BLaER1 (cell line): ENCODE results near the gene UBFD1.

Source experiments
- H3K27ac ChIP-seq: shearing (Covaris generic); formaldehyde crosslinking; 2 replicates; pipeline ENCODE4 v1.8.1; 2022
- H3K27me3 ChIP-seq: shearing (Covaris generic); formaldehyde crosslinking; 2 replicates; pipeline ENCODE4 v1.8.1; 2022
- H3K36me3 ChIP-seq: shearing (Covaris generic); formaldehyde crosslinking; 2 replicates; pipeline ENCODE4 v1.8.1; 2022
- H3K4me1 ChIP-seq: shearing (Covaris generic); formaldehyde crosslinking; 2 replicates; pipeline ENCODE4 v1.8.1; 2022
- H3K4me2 ChIP-seq: shearing (Covaris generic); formaldehyde crosslinking; 2 replicates; pipeline ENCODE4 v1.8.1; 2022
- H3K4me3 ChIP-seq: shearing (Covaris generic); formaldehyde crosslinking; 2 replicates; pipeline ENCODE4 v1.8.1; 2022
- H3K9ac ChIP-seq: shearing (Covaris generic); formaldehyde crosslinking; 2 replicates; pipeline ENCODE4 v1.8.1; 2022
- H3K9me3 ChIP-seq: shearing (Covaris generic); formaldehyde crosslinking; 2 replicates; pipeline ENCODE4 v1.8.1; 2022
- H4K20me1 ChIP-seq: shearing (Covaris generic); formaldehyde crosslinking; 2 replicates; pipeline ENCODE4 v1.8.1; 2022
- Cebpa-rat ChIP-seq: shearing (Covaris generic); IDR thresholded peaks from 2 replicates; pipeline ENCODE4 v1.8.1; 2022

UBFD1 gene

DNA sequence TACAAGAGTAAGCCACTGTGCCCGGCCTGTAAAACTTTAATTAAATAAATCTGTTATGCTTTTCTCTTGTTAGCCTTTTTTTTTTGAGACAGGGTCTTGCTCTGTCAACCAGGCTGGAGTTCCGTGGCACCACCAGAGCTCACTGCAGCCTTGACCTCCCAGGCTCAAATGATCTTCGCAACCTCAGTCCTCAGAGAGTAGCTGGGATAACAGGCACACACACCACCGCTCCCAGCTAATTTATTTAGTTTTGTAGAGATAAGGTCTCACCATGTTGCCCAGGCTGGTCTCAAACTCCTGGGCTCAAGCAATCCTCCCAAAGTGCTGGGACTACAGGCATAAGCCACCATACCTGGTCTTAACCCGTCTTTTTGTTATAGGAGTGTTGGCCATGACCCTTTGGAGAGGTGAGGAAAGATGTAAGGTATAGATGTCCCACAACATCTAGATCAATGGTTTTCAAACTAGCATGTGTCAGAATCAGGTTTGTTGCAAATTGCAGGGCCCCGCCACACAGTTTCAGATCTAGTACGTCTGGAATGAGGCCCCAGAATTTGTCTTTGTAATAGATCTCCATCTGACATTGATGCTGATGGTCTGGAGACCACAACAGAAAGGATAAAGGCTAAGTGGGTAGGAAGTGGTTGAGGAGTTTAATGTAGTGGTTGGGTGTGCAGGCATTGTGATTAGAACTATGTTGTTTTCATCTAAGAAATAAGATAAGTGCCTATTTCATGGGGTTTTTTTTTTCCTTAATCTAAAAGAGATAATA lies 43.0 kb upstream of the UBFD1 start:
- no peak for TF ChIP-seq Cebpa-rat
- Histone ChIP-seq H3K36me3 (peaks cover 7% of the 10 kb centered on the region), H3K27ac (no peak overlapping the region), H3K9me3 (no peaks in the 10 kb centered on the region), H3K4me3 (no peak overlapping the region), H4K20me1 (peaks cover 2% of the 10 kb centered on the region), H3K27me3 (no peaks in the 10 kb centered on the region), H3K4me1 (peaks cover 60% of the 10 kb centered on the region), H3K9ac (no peak overlapping the region), H3K4me2 (0 out of 2 replicates have a peak overlapping the region, but pooled peaks have one; percentile 7)

DNA sequence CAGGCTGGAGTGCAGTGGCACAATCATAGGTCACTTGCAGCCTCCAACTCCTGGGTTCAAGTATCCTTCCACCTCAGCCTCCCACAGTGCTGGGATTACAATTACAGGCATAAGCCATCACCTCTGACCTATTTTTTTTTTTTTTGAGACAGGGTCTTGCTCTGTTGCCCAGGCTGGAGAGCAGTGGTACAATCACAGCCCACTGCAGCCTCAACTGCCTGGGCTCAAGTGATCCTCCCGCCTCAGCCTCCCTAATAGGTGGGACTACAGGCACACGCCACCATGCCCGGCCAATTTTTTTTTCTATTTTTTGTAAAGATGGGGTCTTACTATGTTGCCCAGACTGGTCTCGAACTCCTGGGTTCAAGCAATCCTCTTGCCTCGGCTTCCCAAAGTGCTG lies 41.6 kb upstream of the UBFD1 start:
- Histone ChIP-seq H3K9ac (no peak overlapping the region), H3K27me3 (no peaks in the 10 kb centered on the region), H3K9me3 (no peaks in the 10 kb centered on the region), H3K27ac (no peak overlapping the region), H3K4me1 (peaks cover 59% of the 10 kb centered on the region), H3K4me3 (no peak overlapping the region), H3K36me3 (peaks cover 12% of the 10 kb centered on the region), H3K4me2 (peak overlapping the region; percentile 40; the same call in 1 of the 2 replicates), H4K20me1 (no peaks in the 10 kb centered on the region)
- TF ChIP-seq Cebpa-rat = no peak

DNA sequence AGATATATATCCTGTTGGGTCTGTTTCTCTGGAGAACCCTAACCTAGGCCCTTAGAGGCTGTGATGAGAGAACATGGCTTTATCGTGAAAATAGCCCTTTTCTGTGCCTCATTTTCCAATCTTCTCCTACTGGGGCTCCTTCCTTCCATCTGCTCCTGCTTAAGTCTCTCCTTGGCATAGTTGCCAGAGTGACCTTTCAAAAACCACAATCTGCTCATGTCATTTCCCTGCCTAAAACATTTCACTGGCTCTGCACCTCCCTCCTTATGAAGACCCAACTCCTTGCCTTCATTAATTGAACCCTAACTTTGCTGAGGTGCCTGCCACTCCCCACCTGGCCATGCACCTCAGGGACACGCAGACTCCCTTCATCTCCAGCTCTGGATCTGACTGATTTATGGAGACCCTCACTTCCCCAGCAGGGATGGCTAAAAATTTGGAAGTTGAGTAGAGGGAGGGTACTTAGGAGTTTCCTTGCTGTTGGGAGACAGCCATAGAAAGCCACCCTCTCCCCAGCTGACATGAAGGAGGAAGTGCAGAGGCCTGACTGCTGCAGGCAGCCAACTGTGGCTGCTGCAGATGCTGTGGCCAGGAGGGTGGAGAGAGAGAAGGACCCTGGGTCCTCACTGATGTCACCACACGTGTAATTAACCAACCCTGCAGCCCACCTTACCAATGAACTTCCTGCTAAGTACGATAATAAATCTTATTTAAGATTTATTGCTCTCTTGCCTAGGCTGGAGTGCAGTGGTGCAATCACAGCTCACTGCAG lies 41.0 kb upstream of the UBFD1 start:
- Histone ChIP-seq H3K36me3 (peaks cover 15% of the 10 kb centered on the region), H3K27me3 (no peaks in the 10 kb centered on the region), H3K27ac (peak overlapping the region; percentile 46), H3K4me1 (peaks cover 52% of the 10 kb centered on the region), H3K4me2 (peak overlapping the region; percentile 40), H3K9me3 (no peaks in the 10 kb centered on the region), H3K9ac (peak overlapping the region; percentile 40; the same call in 1 of the 2 replicates), H3K4me3 (no peak overlapping the region), H4K20me1 (no peaks in the 10 kb centered on the region)
- no peak for TF ChIP-seq Cebpa-rat

DNA sequence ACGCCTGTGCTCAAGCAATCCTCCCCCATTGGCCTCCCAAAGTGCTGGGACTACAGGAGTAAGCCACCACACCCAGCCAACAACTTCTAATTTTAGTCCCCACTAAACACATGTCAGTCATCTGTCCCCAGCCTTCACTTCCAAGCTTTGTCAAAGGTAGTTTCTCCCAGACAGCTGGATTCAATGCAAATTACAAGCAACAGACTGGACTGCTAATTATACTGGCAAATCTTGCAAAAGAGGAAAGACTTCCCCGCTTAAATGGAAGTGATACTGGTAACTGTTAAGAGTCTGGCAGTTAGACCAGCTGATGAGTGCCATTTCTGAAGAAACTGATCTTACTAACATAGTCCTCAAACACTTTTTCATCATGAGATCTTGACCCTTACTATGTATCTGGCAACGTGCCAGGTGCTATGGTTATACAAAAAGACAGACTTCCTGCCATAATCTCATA lies 39.1 kb upstream of the UBFD1 start:
- no peaks in the 10 kb centered on the region for H3K27me3 ChIP-seq
- peaks cover 34% of the 10 kb centered on the region for H3K36me3 ChIP-seq
- peaks cover 51% of the 10 kb centered on the region for H3K4me1 ChIP-seq
- peak overlapping the region; percentile 35; the same call in 1 of the 2 replicates for H3K27ac ChIP-seq
- no peaks in the 10 kb centered on the region for H4K20me1 ChIP-seq
- H3K4me2 ChIP-seq = peak overlapping the region; percentile 43; the same call in 1 of the 2 replicates
- no peak for TF ChIP-seq Cebpa-rat
- no peaks in the 10 kb centered on the region for H3K9me3 ChIP-seq
- no peak overlapping the region for H3K9ac ChIP-seq
- no peak overlapping the region for H3K4me3 ChIP-seq

DNA sequence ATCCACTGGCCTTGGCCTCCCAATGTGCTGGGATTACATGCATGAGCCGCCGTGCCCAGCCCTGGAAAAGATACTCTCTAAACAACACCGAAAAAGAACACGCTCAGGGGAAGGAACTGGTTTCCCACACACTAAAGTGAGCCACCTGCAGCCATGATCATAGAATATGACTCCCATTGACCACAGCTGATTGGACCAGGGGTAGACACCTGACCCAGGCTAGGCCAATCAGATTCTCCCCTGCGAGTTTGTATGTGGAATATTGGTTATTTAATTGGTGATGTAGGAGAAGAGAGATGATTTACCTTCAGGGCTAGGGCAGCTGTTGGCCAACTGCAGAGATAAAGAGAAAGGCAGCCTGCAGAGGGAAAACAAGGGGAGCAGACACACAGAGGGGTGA lies 38.2 kb upstream of the UBFD1 start:
- H3K27ac ChIP-seq = peak overlapping the region; percentile 26; the same call in 1 of the 2 replicates
- no peak overlapping the region for H3K9ac ChIP-seq
- peaks cover 42% of the 10 kb centered on the region for H3K36me3 ChIP-seq
- no peak for TF ChIP-seq Cebpa-rat
- H3K4me3 ChIP-seq = no peak overlapping the region
- no peaks in the 10 kb centered on the region for H4K20me1 ChIP-seq
- H3K4me2 ChIP-seq = peak overlapping the region; percentile 43; the same call in 1 of the 2 replicates
- no peaks in the 10 kb centered on the region for H3K27me3 ChIP-seq
- peaks cover 51% of the 10 kb centered on the region for H3K4me1 ChIP-seq
- no peaks in the 10 kb centered on the region for H3K9me3 ChIP-seq

DNA sequence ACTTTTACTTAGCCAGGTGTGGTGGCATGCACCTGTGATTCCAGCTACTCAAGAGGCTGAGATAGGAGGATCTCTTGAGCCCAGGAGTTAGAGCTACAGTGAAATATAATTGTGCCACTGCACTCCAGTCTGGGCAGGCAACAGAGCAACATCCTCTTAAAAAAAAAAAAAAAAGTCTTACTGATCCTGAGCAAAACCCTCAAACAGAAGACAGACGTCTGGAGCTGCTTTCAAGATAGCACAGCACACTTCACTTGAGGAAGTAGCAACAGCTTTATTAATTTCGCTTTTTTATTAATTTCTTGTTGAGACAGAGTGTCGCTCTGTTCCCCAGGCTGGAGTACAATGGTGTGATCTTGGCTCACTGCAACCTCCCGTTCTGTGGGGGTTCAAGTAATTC lies 37.0 kb upstream of the UBFD1 start:
- Histone ChIP-seq H3K9me3 (no peaks in the 10 kb centered on the region), H4K20me1 (no peaks in the 10 kb centered on the region), H3K4me2 (no peak overlapping the region), H3K27ac (no peak overlapping the region), H3K36me3 (peaks cover 55% of the 10 kb centered on the region), H3K4me3 (no peak overlapping the region), H3K9ac (no peak overlapping the region), H3K4me1 (peaks cover 41% of the 10 kb centered on the region), H3K27me3 (no peaks in the 10 kb centered on the region)
- no peak for TF ChIP-seq Cebpa-rat

DNA sequence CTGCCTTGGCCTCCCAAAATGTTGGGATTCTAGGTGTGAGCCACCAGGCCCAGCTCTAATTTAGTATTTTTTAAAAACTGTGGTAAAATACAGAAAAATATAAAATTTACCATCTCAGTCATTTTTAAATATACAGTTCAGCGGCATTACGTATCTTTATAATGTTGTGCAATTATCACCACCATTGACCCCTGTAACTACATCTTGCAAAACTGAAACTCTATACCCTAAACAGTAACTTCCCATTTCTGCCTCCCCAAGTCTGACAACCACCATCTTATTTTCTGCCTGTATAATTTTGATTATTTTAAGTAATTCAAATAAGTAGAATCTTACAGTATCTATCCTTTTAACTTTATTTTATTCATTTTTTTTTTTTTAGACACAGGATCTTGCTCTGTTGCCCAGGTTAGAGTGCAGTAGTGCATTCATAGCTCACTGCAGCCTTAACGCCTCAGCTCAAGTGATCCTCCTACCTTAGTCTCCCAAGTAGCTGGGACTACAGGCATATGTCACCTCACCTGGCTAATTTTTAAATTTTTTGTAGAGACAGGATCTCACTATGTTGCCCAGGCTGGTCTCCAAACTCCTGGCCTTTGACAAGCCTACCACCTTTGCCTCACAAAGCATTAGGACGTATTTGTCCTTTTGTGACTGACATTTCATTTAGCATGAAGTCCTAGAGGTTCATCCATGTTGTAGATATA lies 36.3 kb upstream of the UBFD1 start:
- no peaks in the 10 kb centered on the region for H4K20me1 ChIP-seq
- no peaks in the 10 kb centered on the region for H3K27me3 ChIP-seq
- no peak overlapping the region for H3K9ac ChIP-seq
- H3K4me2 ChIP-seq = no peak overlapping the region
- H3K36me3 ChIP-seq = peaks cover 58% of the 10 kb centered on the region
- H3K4me3 ChIP-seq = no peak overlapping the region
- no peak overlapping the region for H3K27ac ChIP-seq
- H3K4me1 ChIP-seq = peaks cover 34% of the 10 kb centered on the region
- H3K9me3 ChIP-seq = no peaks in the 10 kb centered on the region
- no peak for TF ChIP-seq Cebpa-rat

DNA sequence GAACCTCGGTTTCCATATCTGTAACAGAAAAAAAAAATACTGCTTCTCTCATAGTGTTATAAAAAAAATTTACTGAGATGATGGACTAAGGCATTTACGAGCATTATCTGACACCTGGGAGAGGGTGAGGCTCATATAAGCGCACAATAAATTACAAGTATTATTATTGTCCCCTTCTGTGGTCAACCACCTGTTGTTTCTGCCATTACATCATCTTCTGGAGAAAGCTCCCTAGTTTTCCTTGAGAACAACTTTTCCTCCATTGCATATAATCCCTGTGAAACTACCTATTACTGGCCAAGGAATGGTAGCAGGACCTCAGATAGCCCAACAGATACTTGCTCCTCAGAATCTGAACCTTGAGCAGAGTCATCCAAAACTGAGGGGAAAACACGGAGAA lies 35.6 kb upstream of the UBFD1 start:
- no peak overlapping the region for H3K9ac ChIP-seq
- H3K9me3 ChIP-seq = no peaks in the 10 kb centered on the region
- H3K27me3 ChIP-seq = no peaks in the 10 kb centered on the region
- no peak overlapping the region for H3K4me3 ChIP-seq
- H3K4me2 ChIP-seq = no peak overlapping the region
- no peak overlapping the region for H3K27ac ChIP-seq
- H3K4me1 ChIP-seq = peaks cover 26% of the 10 kb centered on the region
- no peak for TF ChIP-seq Cebpa-rat
- no peaks in the 10 kb centered on the region for H4K20me1 ChIP-seq
- peaks cover 66% of the 10 kb centered on the region for H3K36me3 ChIP-seq

DNA sequence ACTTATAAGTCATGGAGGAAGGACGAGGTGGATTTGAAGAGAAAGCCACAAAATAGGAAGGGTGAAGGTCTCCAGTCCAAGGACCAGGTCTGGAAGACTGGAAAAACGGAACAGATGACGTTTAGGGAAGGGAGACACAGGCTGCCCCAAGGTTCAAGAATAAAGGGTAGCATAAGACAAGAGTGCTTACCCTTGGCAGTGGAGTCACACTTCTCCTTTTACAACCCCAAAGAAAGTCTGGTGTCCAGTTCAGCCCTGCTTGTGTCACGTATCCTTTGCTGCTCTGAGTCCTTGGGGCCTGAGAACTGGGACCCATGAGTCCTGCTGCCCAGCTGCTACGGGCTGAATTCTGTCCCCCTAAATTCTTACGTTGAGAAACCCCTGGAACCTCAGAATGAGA lies 34.2 kb upstream of the UBFD1 start:
- Histone ChIP-seq H3K9me3 (no peaks in the 10 kb centered on the region), H3K4me1 (peaks cover 14% of the 10 kb centered on the region), H3K27ac (no peak overlapping the region), H3K27me3 (no peaks in the 10 kb centered on the region), H3K36me3 (peaks cover 77% of the 10 kb centered on the region), H4K20me1 (no peaks in the 10 kb centered on the region), H3K4me2 (no peak overlapping the region), H3K4me3 (no peak overlapping the region), H3K9ac (no peak overlapping the region)
- no peak for TF ChIP-seq Cebpa-rat
